SK-N-SH treated with all-trans-retinoic acid at 6 μM for 48 hours (cell line): Measurements from ENCODE around the gene ARHGEF7.

Experiments
- ATAC-seq: fragments of 200-7000 bp; cut with Tn5 transposase; 3 replicates; pipeline ENCODE4 v1.9.1; 2020; ENCODE audit warnings: mild to moderate bottlenecking, moderate library complexity
- ARNTL ChIP-seq: fragments of 450-650 bp; formaldehyde crosslinking; IDR thresholded peaks from 2 replicates; pipeline ENCODE4 v1.5.0; 2020; ENCODE audit warnings: low read depth, mild to moderate bottlenecking, moderate library complexity, borderline replicate concordance
- BACH2 ChIP-seq: fragments of 250-450 bp; sonication (Bioruptor Pico); IDR thresholded peaks from 2 replicates; pipeline ENCODE4 v1.9.0; 2021; ENCODE audit warnings: mild to moderate bottlenecking, borderline replicate concordance
- CSDC2 ChIP-seq: fragments of 250-450 bp; sonication (Bioruptor Pico); IDR thresholded peaks from 2 replicates; pipeline ENCODE4 v1.5.0; 2020; ENCODE audit warnings: mild to moderate bottlenecking, moderate library complexity
- ESRRG ChIP-seq: fragments of 250-450 bp; sonication (Bioruptor Pico); IDR thresholded peaks from 2 replicates; pipeline ENCODE4 v1.6.1; 2021; ENCODE audit warnings: mild to moderate bottlenecking
- GLIS3 ChIP-seq: fragments of 250-450 bp; sonication (Bioruptor Pico); IDR thresholded peaks from 2 replicates; pipeline ENCODE4 v1.5.0; 2020; ENCODE audit warnings: mild to moderate bottlenecking, moderate library complexity
- ISL1 ChIP-seq: fragments of 250-450 bp; sonication (Bioruptor Pico); IDR thresholded peaks from 2 replicates; pipeline ENCODE4 v2.1.2; 2022; ENCODE audit warnings: mild to moderate bottlenecking, moderate library complexity
- OSR1 ChIP-seq: fragments of 250-450 bp; sonication (Bioruptor Pico); IDR thresholded peaks from 2 replicates; pipeline ENCODE4 v1.8.0; 2022; ENCODE audit warnings: moderate library complexity, mild to moderate bottlenecking, inconsistent platforms
- RARB ChIP-seq: fragments of 250-450 bp; sonication (Bioruptor Pico); IDR thresholded peaks from 2 replicates; pipeline ENCODE4 v1.8.0; 2021; ENCODE audit warnings: mild to moderate bottlenecking, moderate library complexity
- SNAI2 ChIP-seq: fragments of 250-450 bp; sonication (Bioruptor Pico); IDR thresholded peaks from 2 replicates; pipeline ENCODE4 v1.5.0; 2020; ENCODE audit warnings: mild to moderate bottlenecking, moderate library complexity
- TCF4 ChIP-seq: fragments of 250-450 bp; sonication (Bioruptor Pico); IDR thresholded peaks from 2 replicates; pipeline ENCODE4 v1.8.0; 2021; ENCODE audit warnings: mild to moderate bottlenecking, moderate library complexity, borderline replicate concordance
- TOX ChIP-seq: fragments of 250-450 bp; sonication (Bioruptor Pico); IDR thresholded peaks from 2 replicates; pipeline ENCODE4 v1.8.0; 2021; ENCODE audit warnings: mild to moderate bottlenecking, moderate library complexity, borderline replicate concordance
- ZC3H10 ChIP-seq: fragments of 250-450 bp; sonication (Bioruptor Pico); IDR thresholded peaks from 2 replicates; pipeline ENCODE4 v1.5.1; 2021; ENCODE audit warnings: mild to moderate bottlenecking, moderate library complexity
- ZFP3 ChIP-seq: fragments of 250-450 bp; sonication (Bioruptor Pico); IDR thresholded peaks from 2 replicates; pipeline ENCODE4 v1.5.0; 2020; ENCODE audit warnings: mild to moderate bottlenecking, moderate library complexity
- ZFP30 ChIP-seq: fragments of 450-650 bp; formaldehyde crosslinking; IDR thresholded peaks from 2 replicates; pipeline ENCODE4 v1.5.0; 2022; ENCODE audit warnings: mild to moderate bottlenecking, moderate library complexity
- ZNF565 ChIP-seq: fragments of 450-650 bp; formaldehyde crosslinking; conservative IDR thresholded peaks from 2 replicates; pipeline ENCODE4 v1.5.0; 2020; ENCODE audit warnings: low read depth, mild to moderate bottlenecking, moderate library complexity
- ZNF70 ChIP-seq: fragments of 450-650 bp; formaldehyde crosslinking; IDR thresholded peaks from 2 replicates; pipeline ENCODE4 v1.5.0; 2020; ENCODE audit warnings: mild to moderate bottlenecking, moderate library complexity
- ZNF8 ChIP-seq: fragments of 450-650 bp; formaldehyde crosslinking; IDR thresholded peaks from 2 replicates; pipeline ENCODE4 v1.5.0; 2020; ENCODE audit warnings: mild to moderate bottlenecking, moderate library complexity
- TF ChIP-seq, protein P1 (sequence below): fragments of 250-450 bp; sonication (Bioruptor Pico); IDR thresholded peaks from 2 replicates; pipeline ENCODE4 v1.8.0; 2021; ENCODE audit warnings: low read depth, mild to moderate bottlenecking, moderate library complexity, borderline replicate concordance
- TF ChIP-seq, protein P2 (sequence below): fragments of 250-450 bp; sonication (Bioruptor Pico); IDR thresholded peaks from 2 replicates; pipeline ENCODE4 v1.5.1; 2021; ENCODE audit warnings: mild to moderate bottlenecking, moderate library complexity
- TF ChIP-seq, protein P3 (sequence below): fragments of 250-450 bp; sonication (Bioruptor Pico); IDR thresholded peaks from 2 replicates; pipeline ENCODE4 v1.5.1; 2020; ENCODE audit warnings: low read depth, mild to moderate bottlenecking, moderate library complexity
- TF ChIP-seq, protein P4 (sequence below): fragments of 250-450 bp; sonication (Bioruptor Pico); IDR thresholded peaks from 2 replicates; pipeline ENCODE4 v1.8.0; 2020; ENCODE audit warnings: mild to moderate bottlenecking, moderate library complexity, borderline replicate concordance
- TF ChIP-seq, protein P5 (sequence below): fragments of 250-450 bp; sonication (Bioruptor Pico); IDR thresholded peaks from 2 replicates; pipeline ENCODE4 v1.5.0; 2020; ENCODE audit warnings: mild to moderate bottlenecking, moderate library complexity

Gene ARHGEF7

DNA sequence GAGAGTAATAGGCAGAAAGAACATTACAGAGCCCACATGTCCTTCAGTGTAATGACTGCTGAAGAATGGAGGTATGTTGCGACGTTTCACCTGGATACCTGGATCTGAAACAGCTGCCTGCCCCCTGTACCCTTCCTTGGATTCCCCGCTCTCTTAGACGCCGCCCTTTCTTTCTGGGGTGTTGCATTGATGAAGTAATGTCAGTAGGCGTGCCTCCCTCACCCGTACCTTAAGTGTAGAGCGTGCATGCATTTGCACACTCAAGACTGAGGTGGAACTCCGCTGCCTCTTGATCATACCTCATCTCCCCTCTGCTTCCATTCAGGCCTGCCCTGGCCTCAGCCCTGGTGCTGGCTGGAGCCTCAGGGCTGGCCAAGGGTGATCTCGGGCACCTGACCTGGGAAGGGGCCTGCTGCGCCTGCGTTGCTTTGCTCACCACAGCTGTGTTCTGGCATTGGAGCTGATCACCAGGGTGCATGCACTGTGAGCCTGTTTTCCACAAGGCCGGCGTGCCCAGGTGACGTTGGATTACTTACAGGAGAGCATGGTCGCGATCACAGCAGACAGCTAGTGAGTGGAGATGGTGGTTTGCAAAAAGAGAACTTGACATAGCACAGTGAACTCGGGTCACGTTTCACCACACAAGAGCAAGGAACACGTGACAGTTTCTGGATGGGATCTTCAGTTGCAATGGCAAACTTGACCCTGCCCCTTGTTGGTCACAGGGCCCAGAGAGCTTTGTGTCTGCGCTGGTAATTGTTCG lies 99.0 kb downstream of the ARHGEF7 start:
- ATAC-seq = no peak
- TF ChIP-seq ZNF8 (no peak), ESRRG (no peak), ISL1 (CRISPR knock-in tag) (no peak), ZFP3 (CRISPR knock-in tag) (no peak), SNAI2 (CRISPR knock-in tag) (no peak), BACH2 (CRISPR knock-in tag) (no peak), OSR1 (no peak), TOX (CRISPR knock-in tag) (no peak), TCF4 (CRISPR knock-in tag) (no peak), ZFP30 (CRISPR knock-in tag) (no peak), CSDC2 (CRISPR knock-in tag) (no peak), RARB (no peak), ZNF565 (CRISPR knock-in tag) (no peak)
- TF ChIP-seq, protein P1, sequence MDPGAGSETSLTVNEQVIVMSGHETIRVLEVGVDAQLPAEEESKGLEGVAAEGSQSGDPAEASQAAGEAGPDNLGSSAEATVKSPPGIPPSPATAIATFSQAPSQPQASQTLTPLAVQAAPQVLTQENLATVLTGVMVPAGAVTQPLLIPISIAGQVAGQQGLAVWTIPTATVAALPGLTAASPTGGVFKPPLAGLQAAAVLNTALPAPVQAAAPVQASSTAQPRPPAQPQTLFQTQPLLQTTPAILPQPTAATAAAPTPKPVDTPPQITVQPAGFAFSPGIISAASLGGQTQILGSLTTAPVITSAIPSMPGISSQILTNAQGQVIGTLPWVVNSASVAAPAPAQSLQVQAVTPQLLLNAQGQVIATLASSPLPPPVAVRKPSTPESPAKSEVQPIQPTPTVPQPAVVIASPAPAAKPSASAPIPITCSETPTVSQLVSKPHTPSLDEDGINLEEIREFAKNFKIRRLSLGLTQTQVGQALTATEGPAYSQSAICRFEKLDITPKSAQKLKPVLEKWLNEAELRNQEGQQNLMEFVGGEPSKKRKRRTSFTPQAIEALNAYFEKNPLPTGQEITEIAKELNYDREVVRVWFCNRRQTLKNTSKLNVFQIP (CRISPR knock-in tag) = no peak
- TF ChIP-seq, protein P2, sequence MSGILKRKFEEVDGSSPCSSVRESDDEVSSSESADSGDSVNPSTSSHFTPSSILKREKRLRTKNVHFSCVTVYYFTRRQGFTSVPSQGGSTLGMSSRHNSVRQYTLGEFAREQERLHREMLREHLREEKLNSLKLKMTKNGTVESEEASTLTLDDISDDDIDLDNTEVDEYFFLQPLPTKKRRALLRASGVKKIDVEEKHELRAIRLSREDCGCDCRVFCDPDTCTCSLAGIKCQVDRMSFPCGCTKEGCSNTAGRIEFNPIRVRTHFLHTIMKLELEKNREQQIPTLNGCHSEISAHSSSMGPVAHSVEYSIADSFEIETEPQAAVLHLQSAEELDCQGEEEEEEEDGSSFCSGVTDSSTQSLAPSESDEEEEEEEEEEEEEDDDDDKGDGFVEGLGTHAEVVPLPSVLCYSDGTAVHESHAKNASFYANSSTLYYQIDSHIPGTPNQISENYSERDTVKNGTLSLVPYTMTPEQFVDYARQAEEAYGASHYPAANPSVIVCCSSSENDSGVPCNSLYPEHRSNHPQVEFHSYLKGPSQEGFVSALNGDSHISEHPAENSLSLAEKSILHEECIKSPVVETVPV (CRISPR knock-in tag) = no peak
- TF ChIP-seq, protein P3, sequence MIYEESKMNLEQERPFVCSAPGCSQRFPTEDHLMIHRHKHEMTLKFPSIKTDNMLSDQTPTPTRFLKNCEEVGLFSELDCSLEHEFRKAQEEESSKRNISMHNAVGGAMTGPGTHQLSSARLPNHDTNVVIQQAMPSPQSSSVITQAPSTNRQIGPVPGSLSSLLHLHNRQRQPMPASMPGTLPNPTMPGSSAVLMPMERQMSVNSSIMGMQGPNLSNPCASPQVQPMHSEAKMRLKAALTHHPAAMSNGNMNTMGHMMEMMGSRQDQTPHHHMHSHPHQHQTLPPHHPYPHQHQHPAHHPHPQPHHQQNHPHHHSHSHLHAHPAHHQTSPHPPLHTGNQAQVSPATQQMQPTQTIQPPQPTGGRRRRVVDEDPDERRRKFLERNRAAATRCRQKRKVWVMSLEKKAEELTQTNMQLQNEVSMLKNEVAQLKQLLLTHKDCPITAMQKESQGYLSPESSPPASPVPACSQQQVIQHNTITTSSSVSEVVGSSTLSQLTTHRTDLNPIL (CRISPR knock-in tag) = no peak

DNA sequence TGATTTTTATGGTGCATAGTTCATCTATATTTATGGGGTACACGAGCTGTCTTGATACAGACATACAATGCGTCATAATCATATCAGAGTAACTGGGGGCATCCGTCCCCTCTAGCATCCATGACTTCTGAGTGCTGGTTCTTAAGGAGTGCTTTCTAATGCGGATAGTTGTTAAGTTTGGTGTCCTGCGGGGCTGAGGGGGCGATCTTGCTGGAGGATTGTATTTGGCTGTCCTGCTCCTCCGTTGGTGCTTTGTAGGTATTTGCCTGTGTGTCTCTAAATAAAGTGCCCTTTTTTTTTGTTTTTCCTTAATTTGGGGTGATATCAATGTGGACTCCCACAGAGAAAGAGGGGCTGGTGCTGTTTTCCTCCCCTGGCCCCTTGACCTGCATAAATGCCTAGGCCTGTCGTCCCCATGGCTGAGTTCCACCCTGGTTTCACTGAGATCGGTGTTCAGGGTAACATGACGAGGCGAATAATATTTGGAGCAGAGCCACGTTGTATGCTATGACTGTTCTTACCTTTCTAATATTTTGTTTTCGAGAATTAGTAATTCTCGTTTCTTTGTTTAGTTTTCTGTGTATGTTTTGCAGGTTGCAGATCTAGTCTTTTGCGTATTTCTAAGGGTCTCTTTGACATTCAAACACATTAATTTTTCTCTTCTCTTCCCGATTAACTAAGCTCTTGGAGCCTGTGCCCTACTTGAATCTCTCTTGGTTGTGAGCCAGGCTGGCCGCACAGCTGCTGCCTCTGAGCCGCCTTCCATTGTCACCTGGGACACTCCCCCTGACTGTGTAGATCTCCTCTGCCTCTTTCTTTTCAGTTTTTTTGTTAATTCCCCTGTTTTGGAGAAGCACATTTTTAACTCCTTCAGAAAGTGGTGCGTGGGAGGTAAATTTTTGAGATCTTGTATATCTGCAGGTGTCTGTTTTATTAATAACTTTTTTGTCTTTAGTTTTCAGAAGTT lies 100.3 kb downstream of the ARHGEF7 start:
- ATAC-seq = no peak
- TF ChIP-seq, protein P4, sequence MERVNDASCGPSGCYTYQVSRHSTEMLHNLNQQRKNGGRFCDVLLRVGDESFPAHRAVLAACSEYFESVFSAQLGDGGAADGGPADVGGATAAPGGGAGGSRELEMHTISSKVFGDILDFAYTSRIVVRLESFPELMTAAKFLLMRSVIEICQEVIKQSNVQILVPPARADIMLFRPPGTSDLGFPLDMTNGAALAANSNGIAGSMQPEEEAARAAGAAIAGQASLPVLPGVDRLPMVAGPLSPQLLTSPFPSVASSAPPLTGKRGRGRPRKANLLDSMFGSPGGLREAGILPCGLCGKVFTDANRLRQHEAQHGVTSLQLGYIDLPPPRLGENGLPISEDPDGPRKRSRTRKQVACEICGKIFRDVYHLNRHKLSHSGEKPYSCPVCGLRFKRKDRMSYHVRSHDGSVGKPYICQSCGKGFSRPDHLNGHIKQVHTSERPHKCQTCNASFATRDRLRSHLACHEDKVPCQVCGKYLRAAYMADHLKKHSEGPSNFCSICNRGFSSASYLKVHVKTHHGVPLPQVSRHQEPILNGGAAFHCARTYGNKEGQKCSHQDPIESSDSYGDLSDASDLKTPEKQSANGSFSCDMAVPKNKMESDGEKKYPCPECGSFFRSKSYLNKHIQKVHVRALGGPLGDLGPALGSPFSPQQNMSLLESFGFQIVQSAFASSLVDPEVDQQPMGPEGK (CRISPR knock-in tag) = no peak
- TF ChIP-seq GLIS3 (CRISPR knock-in tag) (no peak), SNAI2 (CRISPR knock-in tag) (no peak), ZC3H10 (CRISPR knock-in tag) (no peak), CSDC2 (CRISPR knock-in tag) (no peak), BACH2 (CRISPR knock-in tag) (no peak), ZNF70 (no peak), ISL1 (CRISPR knock-in tag) (no peak), ARNTL (CRISPR knock-in tag) (no peak), ZFP30 (CRISPR knock-in tag) (no peak)
- TF ChIP-seq, protein P1 (CRISPR knock-in tag) = no peak
- TF ChIP-seq, protein P5, sequence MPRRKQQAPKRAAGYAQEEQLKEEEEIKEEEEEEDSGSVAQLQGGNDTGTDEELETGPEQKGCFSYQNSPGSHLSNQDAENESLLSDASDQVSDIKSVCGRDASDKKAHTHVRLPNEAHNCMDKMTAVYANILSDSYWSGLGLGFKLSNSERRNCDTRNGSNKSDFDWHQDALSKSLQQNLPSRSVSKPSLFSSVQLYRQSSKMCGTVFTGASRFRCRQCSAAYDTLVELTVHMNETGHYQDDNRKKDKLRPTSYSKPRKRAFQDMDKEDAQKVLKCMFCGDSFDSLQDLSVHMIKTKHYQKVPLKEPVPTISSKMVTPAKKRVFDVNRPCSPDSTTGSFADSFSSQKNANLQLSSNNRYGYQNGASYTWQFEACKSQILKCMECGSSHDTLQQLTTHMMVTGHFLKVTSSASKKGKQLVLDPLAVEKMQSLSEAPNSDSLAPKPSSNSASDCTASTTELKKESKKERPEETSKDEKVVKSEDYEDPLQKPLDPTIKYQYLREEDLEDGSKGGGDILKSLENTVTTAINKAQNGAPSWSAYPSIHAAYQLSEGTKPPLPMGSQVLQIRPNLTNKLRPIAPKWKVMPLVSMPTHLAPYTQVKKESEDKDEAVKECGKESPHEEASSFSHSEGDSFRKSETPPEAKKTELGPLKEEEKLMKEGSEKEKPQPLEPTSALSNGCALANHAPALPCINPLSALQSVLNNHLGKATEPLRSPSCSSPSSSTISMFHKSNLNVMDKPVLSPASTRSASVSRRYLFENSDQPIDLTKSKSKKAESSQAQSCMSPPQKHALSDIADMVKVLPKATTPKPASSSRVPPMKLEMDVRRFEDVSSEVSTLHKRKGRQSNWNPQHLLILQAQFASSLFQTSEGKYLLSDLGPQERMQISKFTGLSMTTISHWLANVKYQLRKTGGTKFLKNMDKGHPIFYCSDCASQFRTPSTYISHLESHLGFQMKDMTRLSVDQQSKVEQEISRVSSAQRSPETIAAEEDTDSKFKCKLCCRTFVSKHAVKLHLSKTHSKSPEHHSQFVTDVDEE (CRISPR knock-in tag) = no peak
